GM12892 (cell line): ENCODE data around the gene WNT9B.
"Not testable (repeated sequence)": the region's sequence is repeated elsewhere in the genome, so short reads cannot be mapped to it uniquely, and the experiment has no call there.

Experiments used
- DNase-seq: peaks from one replicate; pipeline ENCODE4 v3.0.0; 2011; ENCODE audit not compliant: insufficient read length
- FAIRE-seq: peaks from 2 replicates; lab custom pipeline; 2011; peaks lifted over from hg19 to GRCh38; lab: Jason Lieb, UNC
- POLR2A ChIP-seq: IDR thresholded peaks from 2 replicates; pipeline ENCODE4 v1.6.1; 2011; ENCODE audit warnings: low read depth, low read length, control low read depth
- POLR2AphosphoS5 ChIP-seq: IDR thresholded peaks from 2 replicates; pipeline ENCODE4 v1.6.1; 2011; ENCODE audit warnings: low read depth, low read length, control low read depth
- TAF1 ChIP-seq: IDR thresholded peaks from 2 replicates; pipeline ENCODE4 v1.6.1; 2011; ENCODE audit warnings: low read depth, mild to moderate bottlenecking, control low read depth, low read length, borderline replicate concordance

The WNT9B gene

GRCh38 chr17:46826116-46826515, 25.3 kb upstream of the WNT9B start:
- DNase-seq (no peak), FAIRE-seq (no peak)
- TF ChIP-seq TAF1: no peak
- TF ChIP-seq POLR2A: no peak
- no peak for TF ChIP-seq POLR2AphosphoS5

GRCh38 chr17:46827274-46827673, 24.1 kb upstream of the WNT9B start:
- no peak for DNase-seq
- TF ChIP-seq TAF1: no peak
- TF ChIP-seq POLR2AphosphoS5: no peak
- TF ChIP-seq POLR2A: no peak
- no peak for FAIRE-seq

- TF ChIP-seq POLR2AphosphoS5 (no peak), TAF1 (no peak), POLR2A (no peak)
- DNase-seq (no peak), FAIRE-seq (no peak)
Observed at GRCh38 chr17:46831573-46832330, 19.6 kb upstream of the WNT9B start.

- no peak for DNase-seq
- TF ChIP-seq POLR2AphosphoS5 (no peak), POLR2A (no peak), TAF1 (no peak)
- no peak for FAIRE-seq
Observed at GRCh38 chr17:46832331-46832821, 19.0 kb upstream of the WNT9B start.

GRCh38 chr17:46832945-46833839, 18.2 kb upstream of the WNT9B start:
- TF ChIP-seq TAF1: no peak
- TF ChIP-seq POLR2A: no peak
- no peak for TF ChIP-seq POLR2AphosphoS5
- FAIRE-seq (no peak), DNase-seq (no peak)

- DNase-seq (no peak), FAIRE-seq (no peak)
- TF ChIP-seq POLR2AphosphoS5: no peak
- TF ChIP-seq POLR2A: no peak
- no peak for TF ChIP-seq TAF1
Observed at GRCh38 chr17:46833840-46834208, 17.6 kb upstream of the WNT9B start.

- FAIRE-seq: no peak
- DNase-seq: no peak
- TF ChIP-seq TAF1 (no peak), POLR2AphosphoS5 (no peak), POLR2A (no peak)
Observed at GRCh38 chr17:46834846-46835245, 16.5 kb upstream of the WNT9B start.

- FAIRE-seq (no peak), DNase-seq (no peak)
- TF ChIP-seq POLR2A: no peak
- TF ChIP-seq TAF1: no peak
- no peak for TF ChIP-seq POLR2AphosphoS5
Observed at GRCh38 chr17:46836500-46836899, 14.9 kb upstream of the WNT9B start.

GRCh38 chr17:46837521-46837920, 13.9 kb upstream of the WNT9B start:
- DNase-seq: no peak
- FAIRE-seq: no peak
- TF ChIP-seq TAF1: no peak
- no peak for TF ChIP-seq POLR2AphosphoS5
- TF ChIP-seq POLR2A: no peak

- TF ChIP-seq TAF1: no peak
- no peak for TF ChIP-seq POLR2AphosphoS5
- TF ChIP-seq POLR2A: no peak
- FAIRE-seq: no peak
- no peak for DNase-seq
Observed at GRCh38 chr17:46839211-46839610, 12.2 kb upstream of the WNT9B start.

- not testable (repeated sequence) for FAIRE-seq, DNase-seq
Observed at GRCh38 chr17:46840596-46840995, 10.8 kb upstream of the WNT9B start.
